HepG2 (cell line): Measurements from ENCODE around the gene TUT7. TPM values are rescaled to one million over a fixed set of nuclear protein-coding genes. Genes with fewer than 3 reads are reported as not detected.

Experiments used
- ATF7-NPFF ChIP-seq: sonication (generic); formaldehyde crosslinking; IDR thresholded peaks from 2 replicates; pipeline ENCODE4 v1.8.1; 2023; ENCODE audit warnings: mild to moderate bottlenecking, low read depth, missing genetic modification reagents, moderate library complexity
- BCL6 ChIP-seq: IDR thresholded peaks from 2 replicates; pipeline ENCODE4 v1.6.1; 2016; ENCODE audit warnings: missing genetic modification reagents, missing compliant biosample characterization
- BORCS8-MEF2B ChIP-seq: sonication (generic); formaldehyde crosslinking; IDR thresholded peaks from 2 replicates; pipeline ENCODE4 v1.8.0; 2022; ENCODE audit warnings: mild to moderate bottlenecking, missing genetic modification reagents
- CHCHD3 ChIP-seq: sonication (generic); formaldehyde crosslinking; IDR thresholded peaks from 2 replicates; pipeline ENCODE4 v1.8.0; 2022; ENCODE audit warnings: mild to moderate bottlenecking, missing genetic modification reagents, moderate library complexity
- HES4 ChIP-seq: sonication (generic); formaldehyde crosslinking; IDR thresholded peaks from 2 replicates; pipeline ENCODE4 v1.9.0; 2021; ENCODE audit warnings: mild to moderate bottlenecking, missing genetic modification reagents, borderline replicate concordance
- IRF9 ChIP-seq: sonication (generic); formaldehyde crosslinking; IDR thresholded peaks from 2 replicates; pipeline ENCODE4 v1.8.0; 2022; ENCODE audit warnings: missing genetic modification reagents, mild to moderate bottlenecking, borderline replicate concordance
- MAFK ChIP-seq, 2 experiments: IDR thresholded peaks in 1 of 2; conservative IDR thresholded peaks in 1 of 2; 2 replicates each; pipeline ENCODE4 v1.6.1; 2011; ENCODE audit warnings: improper control_type of control experiment in 2 of 2, low read length in 2 of 2
- NR1H2 ChIP-seq: sonication (generic); formaldehyde crosslinking; IDR thresholded peaks from 2 replicates; pipeline ENCODE4 v1.8.1; 2022; ENCODE audit warnings: low read depth, missing genetic modification reagents, borderline replicate concordance
- PAF1 ChIP-seq: IDR thresholded peaks from 2 replicates; pipeline ENCODE4 v1.6.1; 2016; ENCODE audit warnings: missing genetic modification reagents, missing compliant biosample characterization
- PCBP2 ChIP-seq: fragments of 200-400 bp; formaldehyde crosslinking; optimal IDR thresholded peaks from 2 replicates; pipeline ENCODE3; 2018; ENCODE audit warnings: low read length, low read depth; ENCODE audit not compliant: poor library complexity, severe bottlenecking
- PHF5A ChIP-seq: IDR thresholded peaks from one replicate; pipeline ENCODE4 v1.6.1; 2018; ENCODE audit warnings: low read depth, missing genetic modification reagents; ENCODE audit not compliant: unreplicated experiment
- POLR2AphosphoS2 ChIP-seq: IDR thresholded peaks from 2 replicates; pipeline ENCODE4 v1.6.1; 2011; ENCODE audit warnings: low read depth, low read length, improper control_type of control experiment
- POLR2G ChIP-seq: fragments of 200-400 bp; formaldehyde crosslinking; IDR thresholded peaks from 2 replicates; pipeline ENCODE4 v1.6.1; 2018; ENCODE audit warnings: mild to moderate bottlenecking, low read depth, low read length, moderate library complexity
- SAFB2 ChIP-seq: sonication (generic); formaldehyde crosslinking; IDR thresholded peaks from 2 replicates; pipeline ENCODE4 v1.5.1; 2020; ENCODE audit warnings: missing genetic modification reagents, low read depth, mild to moderate bottlenecking, borderline replicate concordance
- SOX13 ChIP-seq, 3 experiments: fragments of 450-650 bp in 1 of 3; sonication (generic) in 1 of 3; formaldehyde crosslinking in 1 of 3; IDR thresholded peaks in 2 of 3; conservative IDR thresholded peaks in 1 of 3; 2 replicates each; pipeline versions ENCODE4 v1.5.0 to v1.6.1; 2016 to 2020; ENCODE audit warnings: antibody characterized with exemption in 1 of 3, mild to moderate bottlenecking in 1 of 3, missing compliant biosample characterization in 1 of 3, missing genetic modification reagents in 1 of 3, moderate library complexity in 1 of 3
- TEAD2 ChIP-seq: sonication (generic); formaldehyde crosslinking; IDR thresholded peaks from 2 replicates; pipeline ENCODE4 v1.9.0; 2021; ENCODE audit warnings: missing genetic modification reagents
- ZNF296 ChIP-seq: sonication (generic); formaldehyde crosslinking; conservative IDR thresholded peaks from 2 replicates; pipeline ENCODE4 v1.5.0; 2020; ENCODE audit warnings: mild to moderate bottlenecking, missing genetic modification reagents
- ZNF333 ChIP-seq: sonication (generic); formaldehyde crosslinking; IDR thresholded peaks from 2 replicates; pipeline ENCODE4 v1.4.0; 2020; ENCODE audit warnings: mild to moderate bottlenecking, missing genetic modification reagents, borderline replicate concordance
- ZNF432 ChIP-seq: sonication (generic); formaldehyde crosslinking; IDR thresholded peaks from 2 replicates; pipeline ENCODE4 v1.5.0; 2020; ENCODE audit warnings: missing genetic modification reagents, mild to moderate bottlenecking, borderline replicate concordance
- ZNF460 ChIP-seq: sonication (generic); formaldehyde crosslinking; IDR thresholded peaks from 2 replicates; pipeline ENCODE4 v1.5.1; 2020; ENCODE audit warnings: missing genetic modification reagents, mild to moderate bottlenecking, borderline replicate concordance
- ZNF574 ChIP-seq: sonication (generic); formaldehyde crosslinking; IDR thresholded peaks from 2 replicates; pipeline ENCODE4 v1.4.0; 2020; ENCODE audit warnings: missing genetic modification reagents
- ZNF83 ChIP-seq: sonication (generic); formaldehyde crosslinking; IDR thresholded peaks from 2 replicates; pipeline ENCODE4 v1.4.0; 2020; ENCODE audit warnings: missing genetic modification reagents, mild to moderate bottlenecking, borderline replicate concordance
- ZSCAN20 ChIP-seq: sonication (generic); formaldehyde crosslinking; IDR thresholded peaks from 2 replicates; pipeline ENCODE4 v1.4.0; 2020; ENCODE audit warnings: missing genetic modification reagents, mild to moderate bottlenecking, borderline replicate concordance
- polyA plus RNA-seq, 8 experiments: library from polyadenylated mRNA; depleted of rRNA in 3 of 8; stranded (reverse) in 7 of 8; unstranded in 1 of 8; fragments of >200 nt; fragmentation: Illumina TruSeq in 4 of 8; extraction: Trizol in 4 of 8; gene quantifications; 2 replicates each; pipeline versions ENCODE4 v1.2.1 to v1.2.3, GENCODE V29; 2011 to 2016; ENCODE audit warnings: low read depth in 4 of 8, missing spikeins in 1 of 8, mixed read lengths in 1 of 8; ENCODE audit not compliant: insufficient read depth in 1 of 8
- total RNA-seq, 5 experiments: library from RNA; depleted of rRNA; stranded (reverse); fragments of >200 nt; fragmentation: Illumina TruSeq; extraction: Trizol; gene quantifications; 2 replicates each; pipeline ENCODE4 v1.2.3, GENCODE V29; 2016; ENCODE audit warnings: low read depth in 1 of 5

TUT7 gene
- total and polyA plus RNA-seq, 2 of the 13 experiments (the other 11 are each of a cell fraction or from before 2014, with no cell fraction given) = 12.0 to 19.4 TPM

DNA sequence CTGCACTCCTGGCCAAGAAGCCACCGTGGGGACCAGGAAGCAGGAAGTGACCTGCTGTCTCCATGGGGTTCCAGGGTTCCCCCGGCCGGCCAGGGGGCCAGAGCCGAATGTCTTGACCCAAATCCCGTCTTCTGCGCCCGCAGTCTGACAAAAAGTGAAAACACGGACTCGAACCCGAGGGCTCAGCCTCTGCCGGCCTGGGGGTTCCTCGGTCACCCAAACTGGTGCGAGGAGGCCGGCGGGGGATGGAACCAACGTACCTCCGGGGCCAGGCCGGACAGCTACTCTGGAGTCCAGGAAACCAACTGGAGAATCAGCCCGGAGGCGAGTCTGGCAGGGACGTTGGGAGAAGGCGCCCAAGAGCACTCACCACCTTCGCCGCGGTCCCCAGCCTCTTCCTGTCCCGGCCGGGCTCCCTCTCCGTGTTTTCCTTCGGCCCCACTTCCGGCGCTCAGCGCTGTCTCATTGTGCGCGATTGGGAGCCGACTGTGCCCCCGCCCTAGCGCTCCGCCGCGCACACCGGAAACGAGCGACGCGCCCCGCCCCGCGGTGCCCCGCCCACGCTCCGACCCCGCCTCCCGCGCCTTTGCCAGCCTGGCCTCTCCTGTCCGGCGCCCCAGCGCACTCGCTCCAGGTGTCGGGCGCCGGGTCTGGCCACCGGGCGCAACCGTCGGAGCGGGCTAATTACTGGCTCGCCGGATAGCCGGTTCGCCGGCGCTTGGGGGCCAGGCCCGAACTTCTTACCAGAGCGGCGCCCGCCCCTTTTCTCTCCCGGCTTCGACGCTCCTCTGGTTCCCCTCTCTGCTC, at the start of gene TUT7 (continued):
- TF ChIP-seq NR1H2 (CRISPR knock-in tag) (no peak), ATF7-NPFF (CRISPR knock-in tag) (peak; percentile 78), ZNF333 (CRISPR knock-in tag) (0 out of 2 replicates have a peak, but pooled peaks have one; percentile 37), ZNF296 (CRISPR knock-in tag) (no peak), PCBP2 (no peak), ZNF83 (0 out of 2 replicates have a peak, but pooled peaks have one; percentile 47), SOX13 (IDR thresholded peaks at IDR 0.05) (no peak; the same call in 1 of the 2 replicates), SOX13 (CRISPR knock-in tag; conservative IDR thresholded peaks at IDR 0.05 in 1 of 2, IDR thresholded peaks at IDR 0.05 in 1 of 2) (no peak), BCL6 (CRISPR knock-in tag) (peak; percentile 18; the same call in 1 of the 2 replicates), MAFK (conservative IDR thresholded peaks at IDR 0.05 in 1 of 2, IDR thresholded peaks at IDR 0.05 in 1 of 2; ENCODE audit: low read length in 2 of 2) (no peak), BORCS8-MEF2B (CRISPR knock-in tag) (peak; percentile 86), PAF1 (CRISPR knock-in tag) (no peak), CHCHD3 (CRISPR knock-in tag) (0 out of 2 replicates have a peak, but pooled peaks have one; percentile 66), ZNF574 (peak; percentile 89), TEAD2 (no peak), ZNF460 (CRISPR knock-in tag) (peak; percentile 41; the same call in 1 of the 2 replicates), POLR2G (peak; percentile 82), ZSCAN20 (peak; percentile 52; the same call in 1 of the 2 replicates), SAFB2 (CRISPR knock-in tag) (peak; percentile 72; the same call in 1 of the 2 replicates), POLR2AphosphoS2 (no peak), ZNF432 (no peak), PHF5A (CRISPR knock-in tag) (no peak), IRF9 (CRISPR knock-in tag) (peak; percentile 76), HES4 (CRISPR knock-in tag) (peak; percentile 70; the same call in 1 of the 2 replicates)
